Adrenal gland (tissue), 12 donors: ENCODE data around the gene ISCU. TPM values are rescaled to one million over a fixed set of nuclear protein-coding genes. Genes with fewer than 3 reads are reported as not detected.

Experiments
- DNase-seq, 7 donors: peaks; one replicate each; pipeline ENCODE4 v3.0.0-alpha.2; 2019 to 2020
- H3K27ac ChIP-seq, 5 donors: fragments of 200-600 bp; sonication (generic) in 4 of 5; 1 replicate in 3 of 5; 2 replicates in 2 of 5; pipeline versions ENCODE4 v1.5.1 to v1.8.0; 2016 to 2020; ENCODE audit warnings: mild to moderate bottlenecking in 1 of 5
- H3K27me3 ChIP-seq: fragments of 200-600 bp; 2 replicates; pipeline ENCODE4 v1.8.0; 2021
- H3K36me3 ChIP-seq, 2 donors: fragments of 200-600 bp; replicated peaks in 1 of 2; 1 replicate in 1 of 2; 2 replicates in 1 of 2; pipeline versions ENCODE4 v1.5.1 to v1.8.0; 2018 to 2022
- H3K4me1 ChIP-seq, 2 donors: fragments of 200-600 bp; replicated peaks in 1 of 2; 1 replicate in 1 of 2; 2 replicates in 1 of 2; pipeline versions ENCODE4 v1.5.1 to v1.8.0; 2018 to 2021
- H3K4me3 ChIP-seq, 4 donors: fragments of 200-600 bp; sonication (generic) in 3 of 4; one replicate each; pipeline ENCODE4 v1.5.1; 2016 to 2018
- H3K9me3 ChIP-seq, 3 donors: fragments of 200-600 bp; sonication (generic) in 1 of 3; replicated peaks in 1 of 3; 1 replicate in 2 of 3; 2 replicates in 1 of 3; pipeline versions ENCODE4 v1.5.1 to v1.8.0; 2016 to 2021
- CTCF ChIP-seq, 6 experiments: fragments of 450-650 bp in 4 of 6; fragments of 200-600 bp in 2 of 6; sonication (generic) in 1 of 6; IDR thresholded peaks; 1 replicate in 5 of 6; 2 replicates in 1 of 6; pipeline versions ENCODE4 v1.5.1 to v1.8.0; 2016 to 2021; ENCODE audit warnings: antibody characterized with exemption in 6 of 6, mild to moderate bottlenecking in 2 of 6, moderate library complexity in 1 of 6
- POLR2A ChIP-seq, 2 donors: fragments of 450-650 bp; IDR thresholded peaks; one replicate each; pipeline ENCODE4 v1.6.1; 2017; ENCODE audit warnings: antibody characterized with exemption in 2 of 2, mild to moderate bottlenecking in 2 of 2, moderate library complexity in 1 of 2
- WGBS, 4 donors: extraction: QIAGEN DNeasy Blood & Tissue Kit in 2 of 4; methylation state at CpG; one replicate each; pipeline versions ENCODE4 v1.1.5 to v1.1.7; 2013 to 2017; 5-methylcytosine and 5-hydroxymethylcytosine counted together
- intact Hi-C, 2 donors: fragments of 100-400 bp; cut with DNase I; formaldehyde crosslinking; loops; one replicate each; pipeline versions ENCODE4 v1.14.1 to v1.15.0; 2022 to 2023
- polyA plus RNA-seq, 3 donors: library from polyadenylated mRNA; stranded (reverse); fragments of 200-250 nt in 2 of 3; fragments of 350-450 nt in 1 of 3; fragmentation: Illumina TruSeq in 1 of 3; extraction: RNeasy Lipid Tissue Mini Kit (QIAGEN cat#74804) in 1 of 3; gene quantifications; one replicate each; pipeline ENCODE4 v1.2.3, GENCODE V29; 2013 to 2014
- total RNA-seq, 9 donors: library from RNA; depleted of rRNA in 4 of 9; stranded (reverse); fragments of >200 nt in 4 of 9; fragments of 120-200 nt in 1 of 9; fragmentation: NEBNext Ultra II Directional in 1 of 9; extraction: Animal tissue kit (Norgen Biotek cat#: 25700) in 1 of 9; gene quantifications; one replicate each; pipeline versions ENCODE4 v1.1.0 to v1.2.4, GENCODE V29; 2013 to 2023
- donor health status: healthy with polysubstance abuse.
- donor health status: Bipolar disorder and iron deficiency.
- donor health status: DM: yes; HTN: yes; CAD: no.
- donor health status: DM: no; HTN: no; CAD: no.
- donor health status: DM: no; HTN: no; CAD: no.
- donor health status: DM: yes; HTN: yes; CAD: no.

ISCU gene
- total and polyA plus RNA-seq, 12 donors = 209 to 1,219 (median 393) TPM

DNA sequence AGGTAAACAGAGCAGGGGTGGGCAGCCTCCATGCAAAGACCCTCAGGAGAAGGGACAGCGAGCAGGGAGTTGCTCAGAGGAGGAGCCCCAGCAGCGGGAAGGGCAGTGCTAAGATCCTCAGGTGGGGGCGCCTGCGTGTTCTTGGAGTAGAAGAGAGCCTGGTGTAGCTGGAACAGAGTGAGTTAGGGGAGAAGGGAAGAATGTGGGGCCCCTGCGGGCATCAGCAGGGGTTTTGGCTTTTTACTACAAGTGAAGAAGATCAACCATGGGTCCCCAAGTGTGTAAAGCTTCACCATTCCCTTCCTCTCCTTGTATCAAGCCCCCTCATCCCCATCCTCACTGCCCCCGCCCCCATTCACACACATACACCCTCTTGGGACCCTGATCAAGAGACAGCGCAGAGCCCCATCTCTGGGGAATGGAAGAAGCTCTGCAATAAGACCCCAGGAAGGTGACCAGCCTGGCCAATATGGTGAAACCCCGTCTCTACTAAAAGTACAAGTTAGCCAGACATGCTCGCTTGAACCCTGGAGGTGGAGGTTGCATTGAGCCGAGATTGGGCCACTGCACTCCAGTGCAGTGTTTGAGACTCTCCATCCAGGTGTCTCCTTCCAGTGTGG is 45.7 kb downstream of the ISCU start:
- 80 to 87% (median 83%) methylated on average over 9 to 10 of the region's 10 CpGs for WGBS, 4 donors
- Histone ChIP-seq H3K4me3 (no peak overlapping the region), H3K27ac (no peak overlapping the region), H3K27me3 (no peaks in the 10 kb centered on the region), H3K4me1 (peaks cover 6 to 13% of the 10 kb centered on the region in 2 donors), H3K36me3 (no peaks in the 10 kb centered on the region), H3K9me3 (no peaks in the 10 kb centered on the region)
- no peak for DNase-seq
- intact Hi-C loops = no loop called here
- no peak for TF ChIP-seq CTCF (IDR thresholded peaks at IDR 0.05)
- TF ChIP-seq POLR2A (IDR thresholded peaks at IDR 0.05) = no peak

GRCh38 chr12:108608616-108609015 is 46.2 kb downstream of the ISCU start:
- TF ChIP-seq POLR2A (IDR thresholded peaks at IDR 0.05) (no peak), CTCF (IDR thresholded peaks at IDR 0.05) (no peak)
- no peak overlapping the region for H3K4me3 ChIP-seq
- intact Hi-C loops = no loop called here
- H3K27me3 ChIP-seq = no peaks in the 10 kb centered on the region
- WGBS, 4 donors = 63 to 85% (median 72%) methylated on average over 1 to 5 of the region's 5 CpGs
- H3K27ac ChIP-seq = no peak overlapping the region
- no peaks in the 10 kb centered on the region for H3K9me3 ChIP-seq
- H3K36me3 ChIP-seq = no peaks in the 10 kb centered on the region
- no peak for DNase-seq
- H3K4me1 ChIP-seq = peaks cover 6 to 19% of the 10 kb centered on the region in 2 donors

DNA sequence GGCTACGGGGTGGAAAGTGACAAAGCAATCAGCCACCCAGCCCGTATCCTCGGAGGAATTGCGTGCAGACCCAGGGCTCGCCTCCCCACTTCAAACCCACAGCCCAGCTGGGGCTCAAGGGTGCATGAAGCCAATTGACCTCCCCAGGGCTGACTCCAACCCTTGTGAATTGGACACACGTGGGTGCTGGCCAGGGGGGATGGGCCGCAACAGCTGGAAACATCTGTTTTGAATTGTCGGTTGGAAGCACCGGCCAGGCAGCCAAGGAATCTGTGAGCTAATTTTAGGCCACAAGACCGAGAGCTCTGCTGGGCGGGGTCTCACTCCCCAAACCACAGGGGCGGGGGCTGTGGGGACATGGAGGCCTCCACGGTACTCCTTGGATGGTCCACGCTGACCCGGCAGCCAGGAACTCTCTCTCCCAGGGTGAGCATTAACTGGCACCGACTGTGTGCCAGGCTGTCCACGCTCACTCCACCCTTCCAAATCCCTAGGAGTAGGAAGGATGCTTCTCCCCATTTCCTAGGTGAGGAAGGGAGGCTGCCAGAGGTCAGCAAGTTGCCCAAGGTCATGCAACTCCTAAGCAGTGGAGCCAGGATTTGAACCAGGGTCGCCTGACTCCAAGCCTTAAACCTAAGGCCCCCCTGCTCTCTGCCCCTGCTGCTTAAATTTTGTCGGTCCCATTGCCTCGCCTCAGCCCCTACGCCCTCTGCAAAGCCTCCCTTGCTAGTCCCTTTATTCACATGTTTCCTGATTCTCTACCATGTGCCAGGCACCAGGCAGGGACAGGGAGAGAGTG is 47.3 kb downstream of the ISCU start:
- Histone ChIP-seq H3K27ac (peak overlapping the region in 1 of 5 donors; percentile 24), H3K36me3 (no peaks in the 10 kb centered on the region), H3K27me3 (no peaks in the 10 kb centered on the region), H3K9me3 (no peaks in the 10 kb centered on the region), H3K4me1 (peaks cover 6 to 22% of the 10 kb centered on the region in 2 donors), H3K4me3 (no peak overlapping the region)
- 59 to 76% (median 68%) methylated on average over 9 to 21 of the region's 21 CpGs for WGBS, 4 donors
- intact Hi-C loops = loop anchor here in 1 of 2 donors (10.0 kb wide), 1 partner anchor 95 kb away; the partner anchor contains the start of gene FICD
- peak in 6 of 7 donors; percentile 26 to 67 (median 47) for DNase-seq
- TF ChIP-seq POLR2A (IDR thresholded peaks at IDR 0.05) (no peak), CTCF (IDR thresholded peaks at IDR 0.05) (no peak)

- Histone ChIP-seq H3K27ac (no peak overlapping the region), H3K4me1 (peaks cover 4 to 22% of the 10 kb centered on the region in 2 donors), H3K36me3 (no peaks in the 10 kb centered on the region), H3K4me3 (no peak overlapping the region), H3K27me3 (no peaks in the 10 kb centered on the region), H3K9me3 (no peaks in the 10 kb centered on the region)
- TF ChIP-seq CTCF (IDR thresholded peaks at IDR 0.05) (no peak), POLR2A (IDR thresholded peaks at IDR 0.05) (no peak)
- intact Hi-C loops = loop anchor here in 1 of 2 donors (10.0 kb wide), 1 partner anchor 96 kb away; the partner anchor contains the start of gene FICD
- 86 to 92% (median 90%) methylated on average over 6 to 8 of the region's 8 CpGs for WGBS, 4 donors
- no peak for DNase-seq
Measured at GRCh38 chr12:108610336-108610815, 48.0 kb downstream of the ISCU start.
